Sigmoid colon (tissue), 4 donors: ENCODE measurements around the gene ELF4.
A peak's percentile ranks its signal among the peaks of the same experiment; 100 is the strongest.

Experiments
- CTCF ChIP-seq, 4 experiments: fragments of 450-650 bp in 3 of 4; fragments of 200-600 bp in 1 of 4; IDR thresholded peaks; one replicate each; pipeline ENCODE4 v1.5.1; 2016 to 2019; ENCODE audit warnings: antibody characterized with exemption in 4 of 4, mild to moderate bottlenecking in 3 of 4, moderate library complexity in 2 of 4
- POLR2A ChIP-seq, 2 donors: fragments of 450-650 bp; IDR thresholded peaks; one replicate each; pipeline ENCODE4 v1.6.1; 2016; ENCODE audit warnings: antibody characterized with exemption in 2 of 2, mild to moderate bottlenecking in 2 of 2, moderate library complexity in 2 of 2
- POLR2AphosphoS5 ChIP-seq, 4 donors: sonication (generic); formaldehyde crosslinking; IDR thresholded peaks; one replicate each; pipeline ENCODE4 v1.6.1; 2017; ENCODE audit warnings: antibody characterized with exemption in 4 of 4

DNA sequence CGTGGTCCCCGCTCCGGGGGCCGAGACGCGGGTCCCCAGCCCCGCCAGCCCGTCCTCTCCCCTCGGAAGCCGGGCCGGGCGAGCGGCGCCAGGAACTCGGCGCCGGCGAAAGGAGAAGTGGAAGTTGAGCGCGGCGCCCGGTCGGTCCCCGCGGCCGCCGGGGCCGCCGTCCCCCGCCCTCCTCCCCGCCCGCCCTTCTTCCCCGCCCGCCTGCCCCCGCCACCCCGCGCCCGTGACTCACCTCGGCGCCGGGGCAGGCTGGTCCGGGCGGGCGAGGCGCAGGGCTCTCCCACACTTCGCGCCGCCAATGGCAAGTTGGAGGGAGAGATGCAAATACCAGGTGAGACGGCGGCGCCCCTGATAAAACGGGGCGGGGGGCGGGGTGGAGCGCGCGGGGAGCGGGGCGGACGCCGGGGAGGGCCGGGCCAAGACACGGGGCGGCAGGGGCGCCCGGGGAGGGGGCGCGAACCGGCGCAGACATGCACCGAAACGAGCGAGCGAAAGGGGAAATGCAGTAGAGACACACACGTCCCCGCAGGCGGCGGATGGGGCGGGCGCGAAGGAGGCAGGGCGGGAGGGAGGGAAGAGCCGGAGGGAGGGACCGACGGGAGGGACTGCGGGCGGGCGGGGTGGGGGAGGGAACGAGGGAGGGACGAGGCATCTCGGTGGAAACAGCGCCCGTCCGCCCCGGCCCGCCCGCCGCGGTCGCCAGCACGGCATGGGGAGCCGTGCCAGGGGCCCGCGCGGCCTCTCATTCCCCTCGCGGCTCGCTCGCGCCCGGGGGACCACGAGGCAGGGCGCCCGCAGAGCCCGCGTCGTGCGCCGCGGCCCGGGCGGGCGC, at the start of gene ELF4:
- TF ChIP-seq CTCF (IDR thresholded peaks at IDR 0.05) = no peak
- peak in 2 of 4 donors; percentile 13 to 26 for TF ChIP-seq POLR2AphosphoS5 (IDR thresholded peaks at IDR 0.05)
- no peak for TF ChIP-seq POLR2A (IDR thresholded peaks at IDR 0.05)
